WERI-Rb-1 (cell line): ENCODE results near the gene SERPINC1.
A peak's percentile ranks its signal among the peaks of the same experiment; 100 is the strongest.

Experiments used
- DNase-seq: peaks from one replicate; pipeline ENCODE4 v3.0.0-alpha.2; 2020
- H3K27ac ChIP-seq: fragments of 250-450 bp; sonication (Bioruptor Pico); 2 replicates; pipeline ENCODE4 v1.5.1; 2020; ENCODE audit warnings: mild to moderate bottlenecking, moderate library complexity
- H3K27me3 ChIP-seq: fragments of 250-450 bp; sonication (Bioruptor Pico); 2 replicates; pipeline ENCODE4 v1.5.1; 2021; ENCODE audit warnings: mild to moderate bottlenecking, low read depth, moderate library complexity; ENCODE audit not compliant: insufficient read depth, severe bottlenecking
- H3K36me3 ChIP-seq: fragments of 250-450 bp; sonication (Bioruptor Pico); 2 replicates; pipeline ENCODE4 v1.5.1; 2020; ENCODE audit warnings: mild to moderate bottlenecking, moderate library complexity
- H3K4me3 ChIP-seq: 2 replicates; pipeline ENCODE4 v1.5.1; 2011; ENCODE audit warnings: low read depth, mild to moderate bottlenecking, control low read depth, low read length
- H3K9me3 ChIP-seq: fragments of 250-450 bp; sonication (Bioruptor Pico); 2 replicates; pipeline ENCODE4 v1.5.1; 2021; ENCODE audit warnings: mild to moderate bottlenecking, moderate library complexity; ENCODE audit not compliant: severe bottlenecking
- TF ChIP-seq, protein P1 (sequence below): IDR thresholded peaks from 2 replicates; pipeline ENCODE4 v1.5.1; 2011; ENCODE audit warnings: low read depth, mild to moderate bottlenecking, control low read depth, inconsistent platforms, low read length

Gene SERPINC1

DNA sequence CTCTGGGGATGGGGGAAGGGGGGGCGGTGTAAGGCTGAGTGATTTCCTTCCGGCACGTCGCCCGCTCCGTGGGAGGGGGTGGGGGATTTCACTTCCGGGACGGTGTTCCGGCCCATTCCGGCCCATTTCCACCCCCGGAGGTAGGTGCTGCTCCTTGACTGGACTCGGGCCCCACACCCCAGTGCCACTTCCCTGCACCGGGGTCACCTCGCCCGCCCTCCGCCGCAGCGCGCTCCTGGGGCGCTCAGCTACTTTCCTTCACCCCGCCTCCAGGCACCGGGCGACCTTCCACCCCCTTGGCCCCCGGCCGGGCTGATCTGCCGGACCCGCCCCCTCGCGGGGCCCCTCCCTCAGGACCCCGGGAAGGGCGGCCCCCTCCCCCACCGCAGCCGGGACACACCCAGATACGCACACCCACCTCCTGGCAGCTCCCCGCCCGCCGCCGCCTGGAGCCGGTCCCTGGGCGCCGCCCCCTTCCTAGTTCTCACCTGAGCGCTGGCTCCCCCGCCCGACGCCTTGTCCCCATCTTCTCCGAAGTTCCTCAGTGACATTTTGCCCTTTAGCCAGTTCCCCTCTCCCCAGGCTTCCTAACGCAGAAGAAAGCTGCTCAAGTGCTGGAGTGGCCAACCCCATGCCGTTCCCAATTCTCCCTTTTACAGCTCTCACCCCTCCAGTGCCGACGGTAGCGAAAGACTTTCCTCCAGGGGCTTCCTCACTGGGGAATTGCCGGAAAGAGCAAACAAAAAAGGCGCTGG lies 48.7 kb downstream of the SERPINC1 start, which contains the start of gene ZBTB37:
Gene ZBTB37, plus strand, starts transcription at position 115 of the 755 bp plus-strand sequence. CDS start 1,846 bp downstream, outside the sequence.
- no peaks in the 10 kb centered on the region for H3K9me3 ChIP-seq
- no peaks in the 10 kb centered on the region for H3K27me3 ChIP-seq
- TF ChIP-seq, protein P1, sequence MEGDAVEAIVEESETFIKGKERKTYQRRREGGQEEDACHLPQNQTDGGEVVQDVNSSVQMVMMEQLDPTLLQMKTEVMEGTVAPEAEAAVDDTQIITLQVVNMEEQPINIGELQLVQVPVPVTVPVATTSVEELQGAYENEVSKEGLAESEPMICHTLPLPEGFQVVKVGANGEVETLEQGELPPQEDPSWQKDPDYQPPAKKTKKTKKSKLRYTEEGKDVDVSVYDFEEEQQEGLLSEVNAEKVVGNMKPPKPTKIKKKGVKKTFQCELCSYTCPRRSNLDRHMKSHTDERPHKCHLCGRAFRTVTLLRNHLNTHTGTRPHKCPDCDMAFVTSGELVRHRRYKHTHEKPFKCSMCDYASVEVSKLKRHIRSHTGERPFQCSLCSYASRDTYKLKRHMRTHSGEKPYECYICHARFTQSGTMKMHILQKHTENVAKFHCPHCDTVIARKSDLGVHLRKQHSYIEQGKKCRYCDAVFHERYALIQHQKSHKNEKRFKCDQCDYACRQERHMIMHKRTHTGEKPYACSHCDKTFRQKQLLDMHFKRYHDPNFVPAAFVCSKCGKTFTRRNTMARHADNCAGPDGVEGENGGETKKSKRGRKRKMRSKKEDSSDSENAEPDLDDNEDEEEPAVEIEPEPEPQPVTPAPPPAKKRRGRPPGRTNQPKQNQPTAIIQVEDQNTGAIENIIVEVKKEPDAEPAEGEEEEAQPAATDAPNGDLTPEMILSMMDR, result no peak
- H3K27ac ChIP-seq, result peak within 1 kb of the TSS; percentile 95
- peak; percentile 98 for DNase-seq
- peaks cover 53% of the 10 kb centered on the region for H3K36me3 ChIP-seq
- H3K4me3 ChIP-seq, result peak within 1 kb of the TSS; percentile 96

DNA sequence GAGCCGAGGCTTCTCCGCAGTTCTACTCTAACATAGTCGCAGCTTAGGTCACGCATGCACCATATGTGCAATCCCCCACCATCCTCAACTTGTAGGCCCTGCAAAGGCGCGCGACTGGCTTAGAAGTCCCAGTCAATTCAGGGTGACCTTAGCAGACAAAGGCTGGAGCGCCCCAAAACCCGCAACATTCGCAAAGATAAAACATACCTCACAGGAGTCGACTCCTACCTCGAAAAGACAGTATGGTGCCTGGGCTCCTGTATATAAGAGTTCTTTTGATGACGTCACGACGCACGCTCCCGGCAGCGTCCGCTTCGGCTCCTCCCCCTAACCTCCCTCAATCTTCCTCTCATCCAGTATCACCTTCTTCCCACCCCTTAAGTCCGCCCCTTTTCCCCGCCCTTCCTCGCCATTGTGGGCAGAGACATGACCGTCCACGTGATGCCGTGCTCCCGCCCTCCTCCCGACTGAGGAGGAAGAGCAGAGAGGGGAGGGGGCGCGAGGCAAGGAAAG lies 49.3 kb downstream of the SERPINC1 start, which contains the start of gene GAS5:
Gene GAS5, minus strand, starts transcription at position 237 of the 513 bp plus-strand sequence.
- Histone ChIP-seq H3K27me3 (no peaks in the 10 kb centered on the region), H3K27ac (peak within 1 kb of the TSS; percentile 95), H3K36me3 (peaks cover 60% of the 10 kb centered on the region), H3K4me3 (peak within 1 kb of the TSS; percentile 96), H3K9me3 (no peaks in the 10 kb centered on the region)
- TF ChIP-seq, protein P1, result no peak
- DNase-seq, result peak; percentile 100

DNA sequence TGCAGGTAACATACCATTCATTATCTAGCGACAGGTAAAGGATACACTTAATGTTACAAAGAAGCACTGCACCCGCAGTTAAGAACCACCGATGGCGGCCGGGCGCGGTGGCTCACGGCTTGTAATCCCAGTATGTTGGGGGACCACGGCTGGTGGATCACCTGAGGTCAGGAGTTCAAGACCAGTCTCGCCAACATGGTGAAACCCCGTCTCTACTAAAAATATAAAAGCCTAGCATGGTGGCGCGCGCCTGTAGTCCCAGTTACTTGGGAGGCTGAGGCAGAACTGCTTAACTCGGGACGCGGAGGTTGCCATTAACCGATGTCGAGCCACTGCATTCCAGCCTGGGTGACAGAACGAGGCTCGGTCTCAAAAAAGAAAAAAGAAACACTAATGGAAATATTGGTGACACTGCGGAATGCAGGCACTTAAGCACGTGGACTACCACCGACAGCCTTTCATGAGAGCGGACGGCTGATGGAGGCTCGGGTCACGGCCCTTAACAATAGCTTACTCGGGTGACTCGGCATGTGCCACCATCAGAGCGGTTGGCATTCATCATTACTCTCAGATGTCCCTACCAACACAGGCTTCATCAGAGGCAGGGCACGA lies 49.9 kb downstream of the SERPINC1 start:
- H3K27ac ChIP-seq, result peak overlapping the region; percentile 83
- no peaks in the 10 kb centered on the region for H3K9me3 ChIP-seq
- DNase-seq, result peak; percentile 21
- peaks cover 64% of the 10 kb centered on the region for H3K36me3 ChIP-seq
- no peaks in the 10 kb centered on the region for H3K27me3 ChIP-seq
- TF ChIP-seq, protein P1, result no peak
- peak overlapping the region; percentile 96 for H3K4me3 ChIP-seq

DNA sequence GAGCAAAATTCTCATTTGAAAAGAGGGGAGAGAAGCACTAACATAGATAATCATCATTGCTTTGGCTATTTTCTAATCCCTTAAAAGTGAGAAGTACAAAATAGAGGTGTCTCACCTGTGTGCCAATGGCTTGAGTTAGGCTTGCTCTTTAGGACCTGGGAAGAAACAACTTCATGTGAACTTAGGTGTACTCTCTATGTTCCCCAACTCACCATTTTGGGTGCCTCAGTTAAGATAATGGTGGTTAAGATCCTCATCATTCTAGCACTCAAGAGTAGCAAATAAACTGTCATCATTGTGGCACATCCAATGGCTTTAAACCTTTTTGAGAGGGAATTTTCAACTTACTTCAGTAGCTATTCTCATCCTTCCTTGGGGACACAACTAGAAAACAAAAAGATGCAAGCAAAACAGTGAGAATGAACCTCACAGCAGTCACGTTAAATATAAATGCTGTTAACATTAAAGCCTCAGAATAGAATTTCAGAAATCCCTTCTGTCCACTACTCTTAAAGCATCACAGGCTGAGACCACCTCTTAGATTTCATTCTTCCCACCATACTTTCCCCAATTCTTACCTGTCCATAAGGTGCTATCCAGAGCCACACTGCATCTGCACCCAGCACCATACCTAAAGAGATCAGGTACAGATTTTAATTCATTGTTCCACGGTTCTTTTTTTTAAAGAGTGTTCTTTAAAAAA lies 50.6 kb downstream of the SERPINC1 start:
- TF ChIP-seq, protein P1, result no peak
- peaks cover 68% of the 10 kb centered on the region for H3K36me3 ChIP-seq
- H3K27me3 ChIP-seq, result no peaks in the 10 kb centered on the region
- H3K27ac ChIP-seq, result peak overlapping the region; percentile 83
- no peaks in the 10 kb centered on the region for H3K9me3 ChIP-seq
- DNase-seq, result no peak
- H3K4me3 ChIP-seq, result peak overlapping the region; percentile 96

DNA sequence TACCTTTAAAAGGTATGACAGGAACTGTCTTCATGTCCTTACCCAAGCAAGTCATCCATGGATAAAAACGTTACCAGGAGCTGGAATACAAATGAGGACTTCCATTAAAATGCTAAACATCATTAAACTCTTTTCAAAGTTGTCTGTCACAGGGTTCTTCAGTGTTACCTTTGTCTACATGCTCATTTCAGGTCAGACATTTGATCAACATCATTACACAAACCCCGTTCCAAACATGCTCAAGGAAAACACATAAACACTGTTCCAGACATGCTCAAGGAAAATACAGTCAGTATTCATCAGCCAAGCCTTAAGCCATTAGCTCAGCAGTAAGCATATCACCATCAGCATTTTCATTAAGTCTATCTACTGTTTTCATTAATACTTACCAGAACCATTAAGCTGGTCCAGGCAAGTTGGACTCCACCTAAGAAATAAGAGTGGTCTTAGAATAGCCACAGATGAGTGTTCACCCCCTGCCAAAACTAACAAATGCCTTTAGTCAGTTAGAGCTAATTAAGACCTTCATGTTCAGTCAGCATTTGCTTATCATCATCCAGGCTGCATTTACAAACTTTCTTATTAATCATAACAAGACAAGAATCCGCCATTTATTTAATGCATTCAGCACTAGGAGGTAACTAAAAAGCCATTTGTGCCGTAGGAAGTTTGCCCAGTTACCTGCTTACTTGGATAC lies 51.5 kb downstream of the SERPINC1 start:
- Histone ChIP-seq H3K9me3 (no peaks in the 10 kb centered on the region), H3K27me3 (no peaks in the 10 kb centered on the region), H3K36me3 (peaks cover 74% of the 10 kb centered on the region), H3K4me3 (no peak overlapping the region), H3K27ac (peak overlapping the region; percentile 83)
- no peak for DNase-seq
- TF ChIP-seq, protein P1, result no peak
